HEK293T (cell line): ENCODE results near the gene SH3TC1.

Experiments used
- CTCF ChIA-PET: fragments of 350-600 bp; formaldehyde crosslinking; extraction: SDS; loops from one replicate; lab custom pipeline; 2021; ENCODE audit warnings: antibody characterized with exemption, inconsistent platforms; lab: Yijun Ruan, JAX
- POLR2A ChIA-PET: fragments of 350-600 bp; formaldehyde crosslinking; extraction: SDS; loops from one replicate; lab custom pipeline; 2020; ENCODE audit warnings: antibody characterized with exemption, inconsistent platforms; lab: Yijun Ruan, JAX
- DNase-seq: peaks from one replicate; pipeline ENCODE4 v3.0.0; 2012; ENCODE audit warnings: mixed read lengths; ENCODE audit errors: extremely low spot score
- ARNT ChIP-seq: fragments of 450-650 bp; IDR thresholded peaks from 2 replicates; pipeline ENCODE4 v1.6.1; 2017; ENCODE audit warnings: mild to moderate bottlenecking
- BHLHE40 ChIP-seq: fragments of 450-650 bp; IDR thresholded peaks from 2 replicates; pipeline ENCODE4 v1.6.1; 2016; ENCODE audit warnings: mild to moderate bottlenecking, moderate library complexity, borderline replicate concordance
- CTBP1 ChIP-seq: fragments of 450-650 bp; IDR thresholded peaks from 2 replicates; pipeline ENCODE4 v1.6.1; 2016; ENCODE audit warnings: borderline replicate concordance
- ELF4 ChIP-seq: fragments of 450-650 bp; IDR thresholded peaks from 2 replicates; pipeline ENCODE4 v1.6.1; 2017; ENCODE audit warnings: antibody characterized with exemption
- FOXA1 ChIP-seq: fragments of 450-650 bp; IDR thresholded peaks from 2 replicates; pipeline ENCODE4 v1.6.1; 2016; ENCODE audit warnings: mild to moderate bottlenecking
- FOXK2 ChIP-seq: fragments of 450-650 bp; IDR thresholded peaks from 2 replicates; pipeline ENCODE4 v1.6.1; 2016; ENCODE audit warnings: mild to moderate bottlenecking
- FOXM1 ChIP-seq: fragments of 450-650 bp; IDR thresholded peaks from 2 replicates; pipeline ENCODE4 v1.6.1; 2017; ENCODE audit warnings: mild to moderate bottlenecking, borderline replicate concordance
- HDGF ChIP-seq: fragments of 450-650 bp; IDR thresholded peaks from 2 replicates; pipeline ENCODE4 v1.6.1; 2017; ENCODE audit warnings: antibody characterized with exemption, borderline replicate concordance
- L3MBTL2 ChIP-seq: fragments of 450-650 bp; conservative IDR thresholded peaks from 2 replicates; pipeline ENCODE4 v1.6.1; 2016; ENCODE audit warnings: mild to moderate bottlenecking
- LEF1 ChIP-seq: fragments of 450-650 bp; IDR thresholded peaks from 2 replicates; pipeline ENCODE4 v1.6.1; 2017; ENCODE audit warnings: mild to moderate bottlenecking, borderline replicate concordance
- NFRKB ChIP-seq: fragments of 450-650 bp; IDR thresholded peaks from 2 replicates; pipeline ENCODE4 v1.6.1; 2016; ENCODE audit warnings: mild to moderate bottlenecking, moderate library complexity
- SP1 ChIP-seq: fragments of 450-650 bp; IDR thresholded peaks from 2 replicates; pipeline ENCODE4 v1.6.1; 2017
- SUZ12 ChIP-seq: fragments of 450-650 bp; IDR thresholded peaks from 2 replicates; pipeline ENCODE4 v1.6.1; 2016; ENCODE audit warnings: mild to moderate bottlenecking
- TARDBP ChIP-seq: fragments of 450-650 bp; IDR thresholded peaks from 2 replicates; pipeline ENCODE4 v1.6.1; 2016
- ZNF384 ChIP-seq: fragments of 450-650 bp; IDR thresholded peaks from 2 replicates; pipeline ENCODE4 v1.6.1; 2016
- TF ChIP-seq, protein P1 (sequence below): fragments of 450-650 bp; IDR thresholded peaks from 2 replicates; pipeline ENCODE4 v1.6.1; 2016

The SH3TC1 gene

GRCh38 chr4:8269535-8270417 is 70.7 kb downstream of the SH3TC1 start, which contains the start of gene HTRA3:
Gene HTRA3 (plus strand): TSS chr4:8269754. CDS start chr4:8269969, 215 bp downstream.
- ChIA-PET POLR2A (interaction anchor here (1.1 to 1.6 kb wide), 4 partner anchors 8 to 45 kb away, joined by 3 to 5 read pairs (median 4); no protein-coding TSS in a partner anchor), CTCF (no interaction called here)
- DNase-seq = peak; percentile 79
- TF ChIP-seq FOXA1 (no peak), SUZ12 (no peak), SP1 (no peak), FOXM1 (no peak), TARDBP (no peak), ELF4 (no peak), ARNT (no peak), HDGF (no peak), NFRKB (no peak), BHLHE40 (no peak), L3MBTL2 (no peak), ZNF384 (no peak), FOXK2 (no peak), CTBP1 (no peak), LEF1 (no peak)
- TF ChIP-seq, protein P1, sequence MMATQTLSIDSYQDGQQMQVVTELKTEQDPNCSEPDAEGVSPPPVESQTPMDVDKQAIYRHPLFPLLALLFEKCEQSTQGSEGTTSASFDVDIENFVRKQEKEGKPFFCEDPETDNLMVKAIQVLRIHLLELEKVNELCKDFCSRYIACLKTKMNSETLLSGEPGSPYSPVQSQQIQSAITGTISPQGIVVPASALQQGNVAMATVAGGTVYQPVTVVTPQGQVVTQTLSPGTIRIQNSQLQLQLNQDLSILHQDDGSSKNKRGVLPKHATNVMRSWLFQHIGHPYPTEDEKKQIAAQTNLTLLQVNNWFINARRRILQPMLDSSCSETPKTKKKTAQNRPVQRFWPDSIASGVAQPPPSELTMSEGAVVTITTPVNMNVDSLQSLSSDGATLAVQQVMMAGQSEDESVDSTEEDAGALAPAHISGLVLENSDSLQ = no peak

GRCh38 chr4:8270418-8270771 is 71.3 kb downstream of the SH3TC1 start:
- ChIA-PET POLR2A (interaction anchor here (1.2 to 1.6 kb wide), 2 partner anchors 12 to 43 kb away, joined by 5 read pairs; no protein-coding TSS in a partner anchor), CTCF (no interaction called here)
- no peak for TF ChIP-seq FOXM1
- DNase-seq = no peak

DNA sequence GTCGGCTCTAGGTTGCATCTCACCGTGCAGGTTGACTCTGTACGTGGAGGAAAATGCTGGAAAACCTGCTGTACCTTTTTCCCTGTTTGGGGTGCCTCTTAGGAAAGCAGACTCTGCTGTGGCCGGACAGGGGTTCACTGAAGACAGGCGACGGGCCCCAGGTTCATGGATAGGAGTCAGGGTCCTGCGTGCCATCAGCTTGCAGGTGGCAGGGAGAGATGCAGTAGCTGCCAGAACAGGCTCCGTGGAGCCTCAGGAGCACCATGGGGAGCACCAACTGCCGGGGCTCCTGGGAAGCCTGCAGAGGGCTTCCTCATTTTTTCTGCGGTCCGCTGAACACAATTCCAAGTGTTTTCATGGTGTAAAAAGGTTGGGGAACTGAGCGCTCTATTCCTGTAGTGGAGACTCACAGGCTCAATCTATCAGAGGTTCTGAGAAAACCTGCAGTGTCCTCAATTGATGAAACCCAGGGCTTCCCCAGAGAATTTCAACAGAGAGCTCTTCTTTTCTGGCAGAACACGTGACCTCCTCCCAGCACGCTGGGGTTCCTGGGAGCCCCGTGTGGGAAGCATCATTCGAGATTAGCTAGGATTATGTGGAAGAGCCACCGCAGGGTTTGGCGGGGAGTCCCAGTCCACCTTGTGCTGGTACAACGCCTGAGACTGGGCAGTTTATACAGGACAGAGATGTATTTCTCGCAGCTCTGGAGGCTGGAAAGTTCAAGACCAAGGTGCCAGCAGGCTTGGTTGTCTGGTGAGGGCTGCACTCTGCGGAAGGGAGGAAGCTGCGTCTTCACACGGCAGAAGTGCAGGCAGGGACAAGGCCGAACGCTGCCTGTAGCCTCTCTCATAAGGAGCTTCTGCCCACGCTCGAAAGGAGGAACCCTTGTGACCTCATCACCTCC is 72.1 kb downstream of the SH3TC1 start:
- CTCF ChIA-PET = no interaction called here
- DNase-seq = no peak
- POLR2A ChIA-PET = interaction anchor here (1.2 kb wide), 1 partner anchor 44 kb away, joined by 5 read pairs; no protein-coding TSS in a partner anchor
- TF ChIP-seq, protein P1 = no peak
- no peak for TF ChIP-seq FOXA1
- TF ChIP-seq ELF4 = no peak
- no peak for TF ChIP-seq NFRKB
- TF ChIP-seq LEF1 = no peak
- no peak for TF ChIP-seq ARNT
- no peak for TF ChIP-seq TARDBP
- TF ChIP-seq HDGF = no peak
- TF ChIP-seq L3MBTL2 = no peak
- no peak for TF ChIP-seq SP1
- TF ChIP-seq SUZ12 = no peak
- no peak for TF ChIP-seq ZNF384
- TF ChIP-seq BHLHE40 = no peak
- TF ChIP-seq CTBP1 = no peak

DNA sequence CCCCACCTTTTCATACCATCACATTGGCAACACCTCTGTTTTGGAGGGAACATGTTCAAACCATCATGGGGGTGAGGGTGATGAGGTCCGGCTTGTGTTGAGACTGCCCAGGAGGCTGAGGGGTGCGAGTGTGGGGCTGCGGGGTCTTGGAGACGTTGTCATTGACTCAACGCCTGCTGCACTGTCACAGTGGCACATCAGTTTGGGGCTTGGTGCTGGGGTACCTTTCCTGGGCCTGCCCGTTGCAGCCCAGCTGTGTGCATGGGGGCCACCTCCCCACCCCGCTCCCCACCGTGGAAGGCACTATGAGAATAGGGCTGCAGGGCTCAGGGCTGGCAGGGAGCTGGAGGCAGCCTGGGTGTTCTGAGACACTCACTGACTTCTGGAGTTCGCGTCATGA is 72.7 kb downstream of the SH3TC1 start:
- ChIA-PET POLR2A (no interaction called here), CTCF (no interaction called here)
- no peak for DNase-seq
- TF ChIP-seq FOXM1 = no peak
- TF ChIP-seq, protein P1 = no peak
- no peak for TF ChIP-seq SUZ12
- TF ChIP-seq FOXK2 = no peak
- TF ChIP-seq BHLHE40 = no peak
- TF ChIP-seq TARDBP = no peak
- TF ChIP-seq SP1 = no peak
- TF ChIP-seq CTBP1 = no peak
- no peak for TF ChIP-seq LEF1
- TF ChIP-seq ARNT = no peak
- TF ChIP-seq HDGF = no peak
- TF ChIP-seq ZNF384 = no peak

DNA sequence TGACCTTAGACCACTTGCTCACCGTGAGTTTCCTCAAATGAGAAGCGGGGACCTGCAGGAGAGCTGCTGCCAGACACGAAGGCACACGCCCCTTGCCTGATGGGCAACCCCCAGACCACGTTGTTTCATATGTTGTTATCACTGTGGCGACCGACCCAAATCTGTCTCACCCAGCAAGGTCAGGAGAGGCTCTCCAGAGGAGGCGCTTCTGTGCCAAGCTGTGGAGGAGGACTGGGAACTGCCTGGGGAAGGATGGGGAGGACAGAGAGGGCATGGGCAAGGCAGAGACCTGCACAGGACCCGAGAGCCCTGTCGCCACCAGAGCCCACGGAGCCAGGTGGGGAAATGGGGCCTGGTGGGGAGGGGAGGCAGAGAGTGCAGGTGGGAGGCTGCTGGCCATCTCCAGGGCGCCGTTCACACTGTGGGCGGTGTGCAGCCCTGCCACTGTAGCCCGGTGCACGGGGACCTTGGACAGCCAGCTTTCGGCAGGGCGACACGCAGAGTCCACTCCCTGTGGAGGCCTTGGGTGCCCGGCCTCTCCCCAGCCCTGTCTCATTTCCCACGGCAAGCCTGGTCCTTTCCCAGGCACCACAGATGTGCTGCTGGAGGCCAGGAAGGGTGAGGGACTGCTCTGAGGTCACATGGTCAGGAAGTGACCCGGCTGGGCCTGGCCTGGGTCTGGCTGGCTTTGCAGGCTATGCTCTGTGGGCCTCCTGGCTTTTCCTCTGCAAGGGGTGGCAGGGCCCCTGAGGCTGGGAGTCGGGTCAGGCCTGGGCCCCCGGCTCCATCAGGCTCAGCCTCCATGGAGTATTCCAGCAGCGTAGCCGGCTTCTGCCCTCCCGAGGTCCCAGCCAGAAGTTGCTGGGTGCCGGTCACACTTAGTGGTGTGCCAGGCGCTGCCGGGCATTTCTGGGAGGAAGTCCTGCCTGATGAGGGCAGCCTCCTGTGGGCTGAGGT is 73.7 kb downstream of the SH3TC1 start:
- POLR2A ChIA-PET = no interaction called here
- DNase-seq = no peak
- TF ChIP-seq ARNT (no peak), SUZ12 (no peak), FOXM1 (no peak), SP1 (no peak), BHLHE40 (no peak), ELF4 (no peak), TARDBP (no peak), FOXK2 (no peak), FOXA1 (no peak), NFRKB (no peak), HDGF (no peak), LEF1 (no peak), CTBP1 (no peak), ZNF384 (no peak), L3MBTL2 (no peak)
- TF ChIP-seq, protein P1 = no peak
- CTCF ChIA-PET = no interaction called here
